Stimulated activated CD4-positive, alpha-beta T cell treated with anti-CD3 and anti-CD28 coated beads, Interleukin-12 subunit alpha, Interleukin-12 subunit beta, amount 100 ng/mL, for 48 hours (primary cell): ENCODE results near the gene GNA12.

Experiments
- DNase-seq, 3 donors: peaks; one replicate each; pipeline ENCODE4 v3.0.0-alpha.2; 2020; ENCODE audit warnings: low read depth in 2 of 3, low spot score in 1 of 3

GNA12 gene

DNA sequence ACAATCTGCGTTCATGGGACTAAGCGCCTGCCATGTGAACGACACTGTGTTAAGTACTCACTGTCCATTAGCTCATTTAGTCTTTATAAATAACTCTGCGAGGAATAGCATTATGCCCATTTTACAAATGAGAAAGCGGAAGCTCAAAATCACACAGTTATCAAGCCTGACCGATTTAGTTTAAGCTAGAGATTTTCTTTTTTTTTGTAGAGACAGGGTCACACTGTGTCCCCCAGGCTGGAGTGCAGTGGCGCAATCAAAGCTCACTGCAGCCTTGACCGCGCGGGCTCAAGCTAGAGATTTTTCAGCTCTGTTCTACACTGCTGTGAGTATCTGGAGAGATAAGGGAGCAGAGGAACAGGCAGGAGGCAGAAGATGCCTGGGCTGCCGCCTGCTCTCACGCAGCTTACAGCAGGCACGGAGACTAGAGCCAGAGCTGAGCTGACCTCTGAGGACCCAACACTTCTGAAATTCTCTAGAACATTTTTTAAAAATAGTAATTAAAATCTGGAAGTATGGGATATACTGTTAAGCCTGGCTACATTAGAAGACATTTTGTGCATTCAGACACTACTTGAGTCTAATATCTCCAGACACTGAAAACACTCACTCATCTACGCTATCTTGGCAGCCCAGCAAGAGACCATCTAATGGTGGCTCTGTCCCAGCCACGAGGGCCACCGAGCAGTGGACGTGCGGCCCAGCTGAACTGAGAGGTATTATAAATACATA is 38.7 kb downstream of the GNA12 start:
- DNase-seq = no peak

DNA sequence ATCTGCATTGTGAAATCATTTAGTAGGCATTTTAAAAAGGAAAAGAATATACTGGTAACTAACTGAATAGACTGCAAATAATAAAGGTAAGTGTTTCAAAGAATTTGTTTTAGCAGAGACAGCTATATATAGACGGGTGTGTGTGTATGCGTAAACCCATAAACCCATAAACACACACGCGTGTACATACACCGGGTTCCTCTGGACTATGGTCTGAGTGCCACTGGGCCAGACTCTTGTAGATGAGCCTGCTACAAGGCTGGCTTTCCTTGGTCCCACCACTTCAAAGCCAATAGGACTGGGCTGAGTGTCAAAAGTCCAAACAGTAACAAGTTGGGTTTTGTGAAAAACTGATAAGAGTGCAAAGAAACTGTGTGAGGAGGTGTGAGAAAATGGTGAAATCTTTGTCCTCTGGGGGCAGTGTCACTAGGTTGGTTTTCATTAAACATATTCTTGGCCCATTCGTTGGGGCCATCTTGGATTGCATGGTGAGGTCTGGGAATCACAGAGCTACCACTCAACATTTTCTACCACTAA is 39.8 kb downstream of the GNA12 start:
- no peak for DNase-seq

DNA sequence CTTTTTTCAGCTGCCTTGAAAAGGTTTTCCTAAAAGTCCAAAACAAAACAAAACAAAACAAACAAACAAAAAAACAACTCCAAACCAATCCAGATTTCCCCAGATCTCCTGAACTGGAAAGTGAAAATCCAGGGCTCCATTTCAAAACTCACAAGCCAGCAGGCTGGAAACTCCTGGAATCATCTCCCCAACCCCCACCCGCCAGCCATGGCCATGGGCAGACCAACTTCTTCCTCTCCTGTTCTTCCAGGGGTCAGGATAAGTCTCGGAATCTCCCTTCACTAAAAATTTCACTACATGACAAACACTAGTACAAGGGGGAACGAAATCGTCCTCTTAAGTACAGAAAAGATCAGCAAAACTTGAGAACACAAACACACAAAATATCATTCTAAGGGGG is 40.4 kb downstream of the GNA12 start:
- DNase-seq = no peak

DNA sequence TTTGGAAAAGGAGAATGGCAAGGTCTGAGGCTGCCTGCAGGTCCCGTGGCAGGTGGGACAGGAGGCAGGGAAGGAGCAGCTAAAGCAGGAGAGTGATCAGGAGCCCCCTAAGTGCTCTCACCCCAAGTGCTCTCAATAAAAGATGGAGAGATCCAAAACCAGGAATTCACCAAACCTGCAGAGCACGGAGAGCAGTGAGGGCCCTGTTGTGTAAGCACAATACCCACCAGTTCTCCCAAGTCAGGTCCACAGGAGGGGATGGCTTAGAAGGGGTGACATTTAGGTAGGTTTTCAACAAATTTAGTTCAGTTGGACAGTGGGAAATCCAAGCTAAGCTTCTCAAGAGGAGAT is 40.8 kb downstream of the GNA12 start:
- DNase-seq = no peak

DNA sequence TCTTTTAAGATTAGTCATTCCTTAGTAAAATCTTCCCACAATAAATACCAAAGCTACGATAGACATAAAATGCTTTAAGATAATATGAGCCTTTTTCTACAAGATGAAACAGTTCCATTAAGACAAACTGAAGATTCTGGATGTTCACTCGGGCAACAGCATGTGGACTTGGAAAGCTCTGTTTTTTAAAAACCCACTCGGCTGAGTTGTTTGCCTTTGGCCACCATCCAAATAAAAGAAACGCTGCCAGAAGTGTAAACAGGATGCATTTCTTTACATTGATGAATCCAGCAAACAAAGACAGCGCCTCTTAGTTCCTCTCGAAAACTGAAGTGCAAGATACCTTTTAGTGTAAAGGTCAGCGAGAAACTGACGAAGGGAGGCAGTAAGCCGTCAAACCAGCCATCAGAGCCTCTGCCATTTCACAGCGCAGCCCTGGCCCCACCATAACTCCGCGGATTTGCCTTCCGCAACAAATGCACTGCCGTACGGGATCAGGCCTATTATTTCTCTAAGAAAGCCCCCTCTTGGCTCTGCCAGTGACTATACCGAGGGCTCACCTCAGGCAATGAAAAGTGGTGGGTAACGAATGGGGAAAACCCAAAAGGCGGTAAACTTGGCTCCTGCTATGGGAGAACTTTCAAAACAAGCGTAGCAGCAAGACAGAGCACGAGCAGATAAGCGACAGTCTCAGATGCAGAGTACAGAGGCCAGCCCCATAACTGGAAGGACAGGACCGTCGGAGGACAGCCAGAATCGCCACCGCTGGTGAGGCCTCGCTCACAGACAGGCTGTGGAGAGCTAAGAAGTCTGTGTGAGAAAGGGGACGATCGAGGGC is 41.4 kb downstream of the GNA12 start:
- no peak for DNase-seq

DNA sequence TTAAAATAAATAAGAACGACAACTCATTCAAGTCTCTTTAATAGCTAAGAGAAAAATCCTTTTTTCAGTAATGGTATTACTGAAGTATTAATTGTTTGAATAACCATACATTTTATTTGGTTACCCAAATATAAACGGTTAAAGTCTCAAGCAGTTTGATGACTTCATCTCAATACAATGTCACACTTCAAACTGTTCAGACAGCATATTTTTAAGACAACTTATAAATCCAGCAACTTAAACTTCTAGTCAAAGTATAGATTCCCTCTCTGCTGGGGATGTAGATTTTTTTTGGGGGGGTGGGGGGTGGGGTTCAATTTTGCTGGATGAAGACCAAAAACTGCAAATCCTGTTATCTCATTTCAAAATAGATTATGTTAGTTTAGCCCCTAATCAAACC is 42.0 kb downstream of the GNA12 start:
- DNase-seq = no peak

DNA sequence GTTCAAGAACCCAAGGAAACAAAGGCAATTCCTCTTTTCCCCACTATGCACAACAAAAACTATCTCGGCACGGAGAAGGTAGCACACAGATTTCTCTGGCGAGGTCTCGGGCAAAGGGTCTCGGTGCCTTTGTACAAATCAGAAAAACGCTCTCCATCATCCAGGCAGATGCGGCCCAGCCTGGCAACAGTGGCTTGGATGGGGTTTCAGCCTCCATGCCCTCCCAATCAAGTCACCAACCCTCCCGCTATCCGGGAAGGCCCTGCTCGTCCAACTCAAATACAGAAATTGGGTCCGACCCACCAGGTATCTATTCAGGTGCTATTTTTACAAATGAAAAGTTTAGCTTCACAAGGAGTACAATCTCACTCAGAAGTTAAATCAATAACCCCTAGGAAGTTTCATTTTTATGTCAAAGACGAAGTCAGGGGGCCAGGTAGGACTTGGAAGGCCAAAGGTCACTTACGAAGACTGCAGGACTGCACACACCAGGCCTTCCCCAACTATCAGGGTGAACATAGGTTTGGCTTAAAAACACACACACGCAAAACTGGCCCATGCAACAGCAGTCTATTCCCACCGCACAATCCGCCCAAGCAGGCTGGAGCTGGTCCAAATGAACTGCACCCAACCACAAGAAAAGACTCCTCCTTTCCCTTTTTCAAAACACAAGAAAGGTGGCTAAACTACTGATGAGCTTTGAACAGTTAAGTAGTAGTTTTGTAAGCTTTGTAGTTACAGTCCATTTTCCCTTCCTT is 43.0 kb downstream of the GNA12 start:
- DNase-seq = no peak

DNA sequence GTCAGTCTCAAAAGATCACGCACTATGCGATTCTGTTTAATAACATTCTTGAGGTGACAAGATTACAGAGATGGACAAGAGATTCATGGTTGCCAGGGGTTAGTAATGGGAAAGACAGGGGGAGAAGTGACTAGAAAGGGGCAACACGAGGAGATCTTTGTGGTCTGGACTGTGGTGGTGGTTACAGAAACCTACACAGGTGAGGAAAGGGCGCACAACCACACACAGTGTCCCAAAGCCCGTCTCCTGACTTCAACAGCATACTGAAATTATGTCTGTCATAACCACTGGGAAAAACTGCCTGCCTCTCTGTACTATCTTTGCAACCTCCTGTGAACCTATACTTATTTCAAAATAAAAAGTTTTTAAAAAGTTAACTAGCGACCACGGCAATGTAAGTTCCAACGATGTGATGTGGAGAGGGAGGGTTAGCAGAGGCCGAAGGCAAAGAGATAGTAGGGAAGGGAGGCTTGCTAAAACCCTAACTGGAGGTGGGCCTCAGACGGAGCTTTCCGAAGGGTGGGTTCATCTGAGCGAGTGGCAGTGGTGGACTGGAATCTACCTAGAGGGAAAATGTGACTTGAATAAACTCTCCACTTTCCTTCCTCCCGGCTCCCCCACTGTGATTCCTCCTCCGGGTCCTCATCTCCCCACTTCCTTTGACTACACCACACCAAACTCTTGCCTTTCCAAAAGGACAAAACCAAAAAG is 43.7 kb downstream of the GNA12 start:
- DNase-seq = no peak

DNA sequence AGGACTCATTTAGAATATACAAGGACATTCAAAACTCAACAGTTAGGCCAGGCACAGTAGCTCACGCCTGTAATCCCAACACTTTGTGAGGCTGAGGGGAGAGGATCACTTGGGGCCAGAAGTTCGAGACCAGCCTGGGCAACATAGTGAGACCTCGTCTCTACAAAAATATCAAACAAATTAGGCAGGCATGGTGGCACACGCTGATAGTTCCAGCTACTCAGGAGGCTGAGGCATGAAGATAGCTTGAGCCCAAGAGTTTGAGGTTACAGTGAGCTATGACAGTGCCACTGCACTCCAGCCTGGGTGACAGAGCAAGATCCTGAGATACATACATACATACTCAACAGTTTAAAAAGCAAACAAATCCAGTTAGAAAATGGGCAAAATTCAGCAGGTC is 44.9 kb downstream of the GNA12 start:
- DNase-seq = no peak

DNA sequence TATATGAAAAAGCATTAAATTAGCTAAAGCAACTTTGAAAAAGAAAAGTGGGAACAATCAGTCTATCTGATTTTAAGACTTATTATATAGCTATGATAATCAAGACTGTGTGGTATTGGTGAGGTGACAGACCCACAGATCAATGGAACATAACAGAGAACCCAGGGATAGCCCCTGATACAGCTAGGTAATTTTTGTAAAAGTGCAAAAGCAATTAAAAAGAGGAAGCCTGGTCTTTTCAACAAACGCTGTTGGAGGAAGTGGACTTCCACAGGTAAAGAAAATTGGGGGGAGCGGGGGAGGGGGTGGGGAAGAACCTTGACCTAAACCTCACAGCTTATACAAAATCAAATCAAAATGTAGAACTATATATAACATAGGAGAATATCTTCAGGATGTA is 45.4 kb downstream of the GNA12 start:
- no peak for DNase-seq

DNA sequence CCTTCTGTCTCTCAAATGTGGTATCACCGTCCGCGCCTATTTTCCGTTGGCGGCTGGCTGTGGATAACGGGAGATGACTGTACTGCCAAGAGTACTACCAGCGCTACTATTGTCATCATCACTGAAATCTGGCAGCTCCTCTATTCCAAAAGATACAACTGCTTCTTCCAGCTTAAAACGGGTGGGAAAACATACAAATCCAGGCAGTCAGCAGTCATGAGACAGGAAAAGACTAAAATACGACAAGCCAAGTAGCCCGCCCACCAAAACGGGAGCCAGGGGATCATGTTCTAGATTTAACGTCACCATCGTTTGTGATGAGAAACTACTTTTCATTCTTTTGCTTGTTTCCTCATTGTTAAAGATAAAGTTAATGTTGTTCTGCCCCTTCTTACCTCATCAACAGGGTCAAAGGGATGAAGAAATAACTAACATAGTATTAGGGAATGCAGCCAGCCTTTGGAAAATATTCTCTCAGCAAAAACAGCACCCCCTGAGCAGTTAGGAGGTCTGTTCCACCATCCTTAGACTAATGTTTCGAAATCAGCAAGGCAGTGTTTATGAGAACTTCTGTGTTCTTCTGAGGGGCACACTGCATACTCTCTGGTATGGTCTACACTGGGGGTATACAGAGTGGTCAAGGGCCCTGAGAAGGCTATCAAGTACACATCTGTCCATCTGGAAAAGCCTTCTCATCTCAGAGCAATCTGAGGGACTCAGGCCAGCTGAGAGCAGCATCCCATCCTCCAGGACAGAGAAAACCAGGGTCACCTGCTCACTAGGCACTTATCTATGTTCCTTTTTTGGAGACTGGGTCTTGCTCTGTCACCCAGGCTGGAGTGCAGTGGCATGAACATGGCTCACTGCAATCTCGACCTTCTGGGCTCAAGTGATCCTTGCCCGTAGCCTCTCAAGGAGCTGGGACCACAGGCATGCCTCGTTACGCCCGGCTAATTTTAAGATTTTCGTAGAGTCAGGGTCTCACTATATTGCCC is 47.5 kb downstream of the GNA12 start:
- no peak for DNase-seq

DNA sequence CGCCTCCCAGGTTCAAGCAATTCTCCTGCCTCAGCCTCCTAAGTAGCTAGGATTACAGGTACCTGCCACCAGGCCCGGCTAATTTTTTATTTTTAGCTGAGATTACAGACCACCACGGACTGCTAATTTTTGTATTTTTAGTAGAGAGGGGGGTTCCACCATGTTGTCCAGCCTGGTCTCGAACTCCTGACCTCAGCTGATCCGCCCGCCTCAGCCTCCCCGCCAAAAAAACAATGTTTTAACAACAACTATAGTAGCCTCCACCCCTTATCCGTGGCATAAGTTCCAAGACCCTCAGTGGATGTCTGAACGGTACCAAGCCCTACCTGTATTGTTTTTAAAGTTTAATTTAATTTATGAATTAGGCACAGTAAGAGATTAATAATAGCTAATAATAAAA is 48.2 kb downstream of the GNA12 start:
- no peak for DNase-seq

DNA sequence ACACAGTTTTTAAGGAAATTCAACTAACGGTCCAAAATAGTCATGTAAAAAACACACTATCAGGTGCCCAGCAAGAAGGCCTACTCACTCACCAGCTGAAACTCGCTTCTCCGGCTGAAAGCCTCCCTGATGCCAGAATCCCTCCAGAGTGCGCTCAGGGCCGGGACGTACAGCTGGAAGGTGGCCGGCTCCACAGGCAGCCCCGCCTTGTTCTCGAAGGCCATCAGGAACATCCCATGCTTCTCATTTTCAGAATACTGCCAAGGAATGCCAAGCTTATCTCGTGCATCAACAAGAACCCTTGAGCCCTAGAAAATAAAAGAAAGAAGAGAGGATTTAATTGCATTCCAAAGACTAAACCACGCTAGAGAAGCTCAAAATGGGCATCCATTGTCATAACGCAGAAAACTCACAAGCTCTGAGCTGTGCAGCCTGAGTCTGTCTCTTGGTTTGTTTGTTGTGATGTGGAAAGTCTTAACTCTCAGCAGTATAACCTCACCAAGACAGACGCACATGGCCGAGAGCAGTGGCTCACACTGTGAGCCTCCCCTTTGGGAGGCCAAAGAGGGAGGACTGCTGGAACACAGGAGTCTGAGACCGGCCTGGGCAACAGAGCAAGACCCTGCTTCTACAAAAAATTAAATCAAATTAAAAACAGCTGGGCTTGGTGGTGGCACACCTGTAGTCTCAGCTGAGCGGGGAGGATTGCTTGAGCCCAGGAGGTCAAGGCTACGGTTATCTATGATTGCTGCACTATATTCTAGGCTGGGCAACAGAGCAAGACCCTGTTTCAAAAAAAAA is 49.1 kb downstream of the GNA12 start:
- no peak for DNase-seq

DNA sequence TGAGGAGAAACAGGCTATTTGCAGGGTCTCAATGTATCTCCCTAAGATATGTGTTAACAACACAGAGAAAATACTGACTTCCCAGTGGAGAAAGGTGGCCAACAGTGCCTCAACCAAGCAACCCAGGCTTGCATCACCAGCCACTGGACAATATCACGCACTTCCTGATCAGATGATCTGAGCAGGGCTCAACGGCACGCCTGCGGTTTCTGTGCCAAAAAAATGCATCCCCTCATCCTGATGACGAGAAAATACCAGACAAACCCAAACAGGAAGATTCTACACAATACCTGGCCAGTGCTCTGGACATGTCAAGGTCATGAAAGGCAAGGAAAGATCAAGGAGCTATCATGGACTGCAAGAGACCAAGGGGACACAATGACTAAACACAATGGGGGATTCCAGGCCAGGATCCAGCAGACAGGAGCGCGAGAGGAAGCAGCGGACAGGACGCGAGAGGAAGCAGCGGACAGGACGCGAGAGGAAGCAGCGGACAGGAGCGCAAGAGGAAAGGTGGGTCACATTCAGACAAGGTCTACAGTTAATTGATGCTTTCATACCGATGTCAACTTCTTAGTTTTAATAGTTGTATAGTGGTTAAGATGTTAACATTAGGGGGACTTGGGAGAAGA is 51.1 kb downstream of the GNA12 start:
- DNase-seq = no peak

DNA sequence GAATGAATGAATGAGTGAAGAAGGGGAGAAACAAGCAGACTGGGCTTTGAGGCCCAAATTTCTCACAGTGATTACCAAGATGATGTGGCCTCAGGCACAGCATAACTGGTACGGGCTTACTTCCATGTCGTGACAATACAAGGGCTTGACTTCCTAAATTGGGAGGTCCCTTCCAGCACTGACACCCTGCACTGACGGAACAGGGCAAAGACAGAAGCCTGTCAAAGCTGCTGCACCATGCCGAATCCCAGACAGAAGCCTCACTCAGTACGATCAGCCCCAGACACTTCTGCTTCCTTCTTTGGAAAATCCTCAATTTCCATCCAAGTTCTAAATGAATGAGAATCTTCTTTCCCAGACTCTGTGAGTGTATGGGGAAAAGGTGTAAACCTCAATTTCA is 51.9 kb downstream of the GNA12 start:
- no peak for DNase-seq

DNA sequence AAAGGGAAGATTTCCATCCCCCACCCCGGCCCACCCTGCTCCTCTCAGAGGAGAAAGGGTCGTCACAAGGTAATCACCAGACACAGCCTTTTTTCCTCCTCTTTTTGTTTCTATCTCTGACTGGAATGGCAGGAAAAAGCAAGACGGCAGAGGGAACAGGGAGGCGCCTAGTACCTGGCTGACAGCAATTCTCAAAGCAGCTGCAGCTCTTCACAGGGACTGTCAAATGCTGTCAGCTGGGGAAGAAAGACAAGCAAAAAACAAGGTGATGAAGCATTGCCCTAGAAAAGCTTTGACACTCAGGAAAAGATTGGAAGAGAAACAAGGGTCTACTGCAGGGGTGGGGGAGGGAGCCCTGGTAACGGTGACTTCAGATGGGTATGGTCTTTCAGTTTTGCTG is 52.7 kb downstream of the GNA12 start:
- DNase-seq = no peak

DNA sequence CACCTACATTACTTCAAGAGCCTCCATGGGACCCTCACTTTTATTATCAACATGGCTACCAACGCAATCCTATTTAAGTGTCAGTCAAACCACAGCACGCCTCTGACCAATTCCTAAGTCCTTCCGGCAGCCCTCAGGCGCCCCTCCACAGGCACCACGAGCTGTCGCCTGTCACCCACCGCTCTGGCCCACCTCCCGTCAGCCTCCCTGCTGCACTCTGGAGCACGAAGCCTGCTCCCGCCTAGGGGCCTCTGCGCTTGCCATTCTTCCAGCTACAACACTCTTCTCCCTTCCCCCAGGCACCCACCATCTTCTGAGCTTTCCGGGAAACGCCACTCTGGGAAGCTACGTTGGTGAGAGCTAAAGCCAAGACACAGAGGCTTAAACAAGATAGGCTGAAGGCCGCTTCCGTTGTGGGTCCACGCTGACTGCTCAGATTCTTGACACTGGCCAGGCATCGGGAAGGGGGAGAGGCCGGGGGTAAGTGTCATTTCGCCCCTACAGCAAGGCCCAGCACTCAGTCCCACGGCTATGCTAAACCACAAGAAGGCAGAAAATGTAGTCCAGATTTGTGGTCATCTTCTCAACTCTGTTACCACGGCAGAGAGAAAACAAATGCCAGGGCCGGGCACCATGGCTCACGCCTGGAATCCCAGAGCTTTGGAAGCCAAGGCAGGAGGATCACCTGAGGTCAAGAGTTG is 56.7 kb downstream of the GNA12 start:
- no peak for DNase-seq

DNA sequence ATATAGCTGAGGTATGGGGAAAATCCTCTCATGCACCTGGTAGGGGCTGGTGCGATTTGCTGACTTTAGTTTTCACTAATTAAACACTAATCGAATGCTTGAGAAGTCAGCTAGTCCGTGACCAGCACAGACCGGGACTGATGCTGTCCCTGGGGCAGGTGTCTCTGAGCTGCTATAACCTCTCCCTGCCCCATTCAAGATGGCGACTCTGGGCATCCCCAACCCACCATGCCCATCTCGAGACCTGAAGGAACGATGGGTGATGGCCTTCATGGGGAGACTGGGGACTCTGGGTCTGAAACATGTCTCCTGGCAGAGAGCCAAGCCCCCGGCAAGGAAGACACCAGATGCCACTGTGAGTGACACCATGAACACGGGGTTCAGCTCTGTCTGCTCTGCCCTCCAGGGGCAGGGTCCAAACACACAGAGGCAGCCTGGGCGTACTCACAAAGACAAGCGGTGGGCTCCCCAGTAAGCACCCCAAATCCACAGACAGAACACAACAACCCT is 57.4 kb downstream of the GNA12 start:
- no peak for DNase-seq
